Testis (tissue), 2 donors: ENCODE data around the gene EPHB1.

Source experiments
- CTCF ChIP-seq, 3 experiments: fragments of 450-650 bp in 2 of 3; fragments of 200-600 bp in 1 of 3; sonication (generic) in 1 of 3; IDR thresholded peaks; one replicate each; pipeline ENCODE4 v1.5.1; 2016 to 2019; ENCODE audit warnings: antibody characterized with exemption in 3 of 3, mild to moderate bottlenecking in 2 of 3, moderate library complexity in 1 of 3
- POLR2A ChIP-seq: fragments of 450-650 bp; IDR thresholded peaks from one replicate; pipeline ENCODE4 v1.6.1; 2017; ENCODE audit warnings: antibody characterized with exemption, mild to moderate bottlenecking, moderate library complexity

GRCh38 chr3:134824791-134825190, 29.7 kb downstream of the EPHB1 start:
- TF ChIP-seq CTCF (IDR thresholded peaks at IDR 0.05): no peak
- no peak for TF ChIP-seq POLR2A
